Mucosa of gallbladder (tissue), 1 donor: ENCODE measurements around the gene CCNK. TPM values are rescaled to one million over a fixed set of nuclear protein-coding genes. Genes with fewer than 3 reads are reported as not detected.
A peak's percentile ranks its signal among the peaks of the same experiment; 100 is the strongest.

Source experiments
- DNase-seq: peaks from one replicate; pipeline ENCODE4 v3.0.0-alpha.2; 2020; ENCODE audit warnings: low spot score
- total RNA-seq: library from RNA; stranded (reverse); gene quantifications from one replicate; pipeline ENCODE4 v1.2.1, GENCODE V29; 2021
- donor health status: DM: no; HTN: no; CAD: no.

Gene CCNK
- total RNA-seq, 1 donor from 2014 or later = 45.5 TPM

DNA sequence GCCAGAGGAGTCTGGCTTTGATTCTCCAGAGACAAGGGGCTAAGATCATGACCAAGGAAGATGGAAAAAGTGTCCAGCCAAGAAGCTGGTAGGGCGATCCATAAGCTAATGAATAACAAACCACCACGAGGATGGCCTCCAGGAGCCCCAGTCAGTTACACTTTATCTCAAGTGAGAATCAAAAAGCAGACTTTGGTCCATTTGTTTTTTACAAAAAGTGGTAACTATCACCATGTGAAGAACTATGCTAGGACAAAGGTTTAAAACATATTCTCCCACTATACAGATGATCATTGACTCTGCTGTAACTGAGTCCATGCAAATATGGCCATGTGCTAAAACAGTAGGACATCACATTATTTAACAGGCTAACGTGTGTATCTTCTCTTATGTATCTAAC, 14.5 kb upstream of the CCNK start:
- DNase-seq = no peak

DNA sequence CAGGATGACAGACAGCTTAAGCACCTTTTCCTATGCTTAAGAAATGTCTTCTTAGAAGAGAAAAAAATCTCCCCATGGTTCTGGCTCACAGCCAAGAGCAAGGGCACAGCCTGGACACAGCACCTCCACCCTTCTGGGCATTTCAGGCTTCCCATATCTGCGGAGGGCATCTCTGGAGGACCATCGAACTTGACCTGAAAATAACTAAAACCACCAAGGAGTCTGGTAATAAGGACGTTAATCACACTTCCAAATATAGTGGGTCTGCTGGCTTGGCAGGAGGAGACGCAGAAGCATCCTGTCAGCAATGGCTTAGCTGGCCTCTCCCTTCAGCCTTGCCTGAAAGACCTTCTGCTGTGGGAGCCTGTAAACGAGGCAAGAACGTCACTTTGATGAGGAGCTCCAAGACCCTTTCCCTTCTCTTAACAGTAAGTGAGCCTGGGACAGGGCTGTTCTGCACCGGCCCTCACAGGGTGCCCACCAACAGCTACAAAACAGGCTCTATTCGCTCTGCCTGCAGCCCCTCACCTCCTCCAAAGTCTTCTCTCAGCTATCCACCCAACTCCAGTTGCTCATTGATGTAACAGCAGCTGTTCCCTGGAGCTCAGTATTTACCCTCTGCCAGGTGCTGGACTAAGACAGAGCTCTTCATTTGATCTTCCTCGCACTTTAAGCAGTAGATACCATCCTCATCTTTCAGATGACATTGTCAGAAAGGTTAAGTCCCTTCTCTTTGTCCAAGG, 13.7 kb upstream of the CCNK start:
- no peak for DNase-seq

DNA sequence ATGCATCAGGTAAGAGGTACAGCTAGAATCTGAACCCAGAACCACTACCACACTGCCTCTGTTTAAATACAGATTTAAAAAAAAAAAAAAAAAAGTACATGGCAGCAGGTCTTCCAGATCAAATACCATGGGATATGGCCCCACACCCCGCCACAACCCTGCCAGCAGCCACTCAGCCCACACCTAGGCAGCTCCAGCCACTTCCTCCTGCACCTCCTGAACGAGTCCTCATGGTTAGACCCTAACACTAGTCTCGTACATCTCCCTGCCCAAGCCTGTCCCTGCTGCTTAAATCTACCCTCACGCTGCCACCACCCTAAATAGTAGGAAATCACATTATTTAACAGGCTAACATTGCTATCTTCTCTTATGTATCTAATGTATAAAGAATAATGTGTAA, 13.1 kb upstream of the CCNK start:
- DNase-seq = no peak

DNA sequence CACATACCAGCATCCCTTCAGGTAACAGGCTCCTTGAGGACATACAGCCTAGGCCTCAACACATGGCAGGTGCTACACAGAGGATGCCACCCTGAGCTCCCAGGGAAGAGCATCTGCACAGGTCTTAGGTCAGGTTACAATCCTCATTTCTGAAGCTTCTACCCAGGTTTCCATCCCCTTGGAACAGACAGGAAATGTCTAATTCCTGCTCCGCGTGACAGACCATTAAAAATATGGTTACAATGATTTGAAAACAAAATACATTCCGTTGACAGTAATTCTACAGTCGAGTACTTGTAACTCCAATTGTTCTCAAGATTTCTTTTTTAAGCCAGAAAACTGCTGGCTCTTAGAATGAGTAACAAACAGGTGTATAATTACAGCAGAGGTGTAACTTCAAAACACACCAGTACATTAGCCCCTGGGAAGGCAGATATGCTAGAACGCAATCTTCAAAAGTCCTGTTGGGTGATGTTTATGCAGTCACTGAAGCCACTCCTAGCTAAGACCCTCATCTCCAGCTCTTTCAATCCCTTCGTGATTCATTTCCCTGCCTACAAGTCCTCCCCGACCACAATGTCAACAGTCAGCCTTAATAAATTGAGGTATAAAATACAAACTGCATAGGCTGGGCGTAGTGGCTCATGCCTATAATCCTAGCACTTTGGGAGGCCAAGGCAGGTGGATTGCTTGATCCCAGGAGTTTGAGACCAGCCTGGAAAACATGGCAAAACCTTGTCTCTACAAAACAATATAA, 12.2 kb upstream of the CCNK start:
- no peak for DNase-seq

DNA sequence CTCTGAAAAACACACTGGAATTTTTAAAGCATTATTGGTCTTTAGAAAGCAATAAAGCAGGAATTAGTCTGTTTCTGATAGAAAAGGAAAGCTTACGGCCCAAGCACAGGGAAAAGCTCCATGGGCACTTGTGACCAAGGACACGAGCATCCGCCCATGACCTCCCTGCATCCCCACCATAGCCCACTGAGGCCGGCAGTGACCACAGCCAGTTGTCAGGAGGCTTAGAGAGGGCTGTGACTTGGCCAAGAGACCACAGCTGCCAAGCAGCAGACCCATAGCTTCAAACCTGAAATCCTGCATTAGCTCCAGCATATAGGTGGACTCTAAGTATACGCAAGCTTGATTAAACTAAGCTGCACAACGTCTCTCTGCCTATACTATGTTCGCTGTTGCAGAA, 9.5 kb upstream of the CCNK start:
- DNase-seq = no peak

DNA sequence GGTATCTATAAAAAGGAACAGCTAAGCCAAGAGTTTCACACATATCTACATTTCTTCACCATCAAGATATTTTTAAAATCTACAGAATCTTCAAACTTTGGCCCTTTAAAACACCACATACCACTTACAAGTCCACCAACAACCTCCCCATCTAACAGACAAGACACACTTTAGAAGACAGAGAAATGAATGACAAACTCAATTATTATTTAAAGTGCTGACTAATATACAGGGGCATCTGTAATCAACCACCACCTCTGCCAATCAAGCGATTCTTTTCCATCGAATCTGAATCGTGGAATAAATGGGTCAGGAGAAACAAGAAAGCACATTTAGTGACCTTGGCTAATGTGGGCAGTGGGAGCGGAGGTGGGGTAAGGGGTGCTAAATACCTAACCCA, 8.3 kb upstream of the CCNK start:
- DNase-seq = no peak

DNA sequence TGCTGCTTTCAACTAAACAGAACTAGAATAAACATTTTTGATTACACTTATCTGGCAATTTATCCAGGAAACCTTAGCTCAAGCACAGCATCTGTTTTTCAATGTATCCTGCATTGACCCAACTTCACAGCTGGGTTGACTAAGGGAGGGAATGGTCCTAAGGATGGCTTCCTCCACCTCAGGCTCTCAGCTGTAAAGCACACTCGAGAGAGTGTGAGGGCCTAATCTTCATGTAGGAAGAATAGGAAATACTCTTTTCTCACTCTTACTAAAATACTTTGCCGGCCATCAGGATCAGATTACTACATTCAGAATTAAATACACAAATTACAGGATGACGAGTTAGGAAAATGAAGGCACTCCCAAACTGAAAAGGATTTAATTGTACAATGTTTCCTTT, 7.8 kb upstream of the CCNK start:
- DNase-seq = no peak

DNA sequence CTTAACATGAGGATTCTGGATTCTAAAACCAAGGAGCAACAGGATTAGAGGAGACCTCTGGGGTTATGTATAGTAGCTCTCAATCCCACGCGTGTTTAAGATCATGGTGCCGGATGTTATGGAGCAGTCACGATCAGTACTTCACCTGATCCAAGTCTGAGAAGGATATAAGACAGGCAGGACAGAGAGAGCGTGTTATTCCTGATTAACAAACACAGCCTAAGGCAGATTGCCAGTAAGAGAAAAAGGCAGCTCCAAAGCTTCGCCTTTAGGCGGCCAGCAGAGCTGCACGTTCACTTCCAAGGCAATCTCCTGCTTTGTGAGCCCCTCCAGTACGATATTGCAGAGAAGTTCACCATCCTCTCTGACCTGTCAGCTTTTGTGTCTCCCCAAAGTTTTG, 6.0 kb upstream of the CCNK start:
- no peak for DNase-seq

DNA sequence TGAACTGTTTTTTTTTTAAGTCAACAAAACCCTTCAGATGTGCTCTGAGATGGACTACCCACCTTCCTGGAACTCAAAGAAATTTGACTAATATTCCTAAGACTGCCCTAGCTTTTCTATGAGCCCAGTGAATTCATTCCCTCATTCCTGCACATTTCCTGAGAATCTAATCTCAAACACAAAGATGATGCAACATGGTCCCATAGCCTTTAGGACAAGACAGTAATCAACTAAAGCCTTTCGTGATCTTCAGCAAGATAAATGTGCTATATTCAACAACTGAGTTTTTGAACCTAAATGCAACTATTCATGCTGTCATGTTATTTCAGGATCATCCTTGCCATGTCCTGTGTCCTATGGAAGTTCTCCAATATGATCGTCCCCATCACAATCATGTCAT, 5.5 kb upstream of the CCNK start:
- DNase-seq = no peak

DNA sequence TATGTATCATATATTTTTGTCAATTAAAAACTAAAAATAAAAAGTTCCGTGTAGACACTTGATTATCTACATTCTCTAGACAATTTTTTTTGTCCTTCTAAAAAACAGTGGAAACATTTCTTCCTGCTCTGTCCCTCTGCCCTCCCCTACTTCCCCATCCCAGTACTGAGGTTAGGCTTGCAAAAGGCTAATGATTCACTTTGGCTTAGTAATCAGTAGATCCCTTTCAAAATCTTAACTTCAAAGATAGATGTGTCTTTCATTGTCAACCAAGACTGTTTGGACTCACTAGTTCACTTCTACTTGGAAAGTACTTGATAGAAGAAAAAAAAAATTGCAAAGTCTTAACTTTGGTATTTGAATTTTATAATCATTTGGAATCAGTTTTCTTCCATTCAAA, 4.3 kb upstream of the CCNK start:
- DNase-seq = no peak

DNA sequence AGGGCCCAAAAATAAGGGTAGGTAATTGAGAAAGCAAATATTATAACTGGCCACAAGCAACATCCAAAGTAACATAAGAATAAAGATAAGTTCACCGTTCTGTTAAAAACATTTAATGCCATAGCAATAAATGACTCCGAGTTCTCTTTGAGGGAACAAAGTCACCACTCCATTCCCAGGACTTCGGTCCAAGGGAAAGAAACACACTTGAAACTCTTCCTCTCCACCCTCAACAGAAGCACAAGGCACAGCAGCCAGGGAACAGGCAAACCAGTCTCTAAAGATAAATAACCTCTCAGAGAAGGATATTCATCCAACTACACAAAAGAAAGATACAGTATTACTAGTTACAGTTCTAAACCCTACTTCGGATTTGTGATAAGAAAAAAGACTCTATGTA, 3.1 kb upstream of the CCNK start:
- no peak for DNase-seq

DNA sequence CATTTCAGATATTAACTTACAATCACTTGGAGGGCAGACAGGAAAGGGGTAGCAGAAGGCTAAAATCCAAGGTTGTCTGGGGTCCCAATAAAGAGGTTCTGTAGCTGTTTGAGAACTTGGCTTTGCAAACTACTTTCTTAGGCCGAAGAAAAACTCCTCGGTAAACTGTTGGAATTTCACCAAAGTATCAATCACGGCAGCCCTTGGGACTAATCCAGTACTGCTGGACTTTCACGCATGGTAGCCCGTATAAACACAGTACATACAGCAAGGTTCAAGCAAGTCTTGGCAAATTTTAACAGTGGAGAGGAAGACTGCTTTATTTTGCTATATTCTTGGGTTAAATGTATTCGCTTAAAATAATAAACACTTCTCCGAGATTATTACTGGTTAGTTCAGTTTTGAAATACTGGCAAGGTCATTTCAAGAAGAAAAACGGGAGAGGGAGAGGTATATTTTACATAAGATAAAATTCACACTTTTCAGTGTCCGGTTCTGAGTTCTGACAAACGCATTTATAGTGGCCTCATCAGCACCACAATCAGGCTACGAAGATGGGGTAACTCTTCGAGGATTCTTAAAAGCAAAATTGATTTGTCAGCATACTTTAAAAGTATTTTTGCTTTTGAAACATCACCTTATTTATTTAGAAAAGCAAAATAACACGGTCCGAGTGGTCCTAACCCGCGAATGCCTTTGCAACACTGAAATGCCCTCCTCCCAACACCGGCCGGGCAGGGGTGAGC, 1.9 kb upstream of the CCNK start:
- no peak for DNase-seq

DNA sequence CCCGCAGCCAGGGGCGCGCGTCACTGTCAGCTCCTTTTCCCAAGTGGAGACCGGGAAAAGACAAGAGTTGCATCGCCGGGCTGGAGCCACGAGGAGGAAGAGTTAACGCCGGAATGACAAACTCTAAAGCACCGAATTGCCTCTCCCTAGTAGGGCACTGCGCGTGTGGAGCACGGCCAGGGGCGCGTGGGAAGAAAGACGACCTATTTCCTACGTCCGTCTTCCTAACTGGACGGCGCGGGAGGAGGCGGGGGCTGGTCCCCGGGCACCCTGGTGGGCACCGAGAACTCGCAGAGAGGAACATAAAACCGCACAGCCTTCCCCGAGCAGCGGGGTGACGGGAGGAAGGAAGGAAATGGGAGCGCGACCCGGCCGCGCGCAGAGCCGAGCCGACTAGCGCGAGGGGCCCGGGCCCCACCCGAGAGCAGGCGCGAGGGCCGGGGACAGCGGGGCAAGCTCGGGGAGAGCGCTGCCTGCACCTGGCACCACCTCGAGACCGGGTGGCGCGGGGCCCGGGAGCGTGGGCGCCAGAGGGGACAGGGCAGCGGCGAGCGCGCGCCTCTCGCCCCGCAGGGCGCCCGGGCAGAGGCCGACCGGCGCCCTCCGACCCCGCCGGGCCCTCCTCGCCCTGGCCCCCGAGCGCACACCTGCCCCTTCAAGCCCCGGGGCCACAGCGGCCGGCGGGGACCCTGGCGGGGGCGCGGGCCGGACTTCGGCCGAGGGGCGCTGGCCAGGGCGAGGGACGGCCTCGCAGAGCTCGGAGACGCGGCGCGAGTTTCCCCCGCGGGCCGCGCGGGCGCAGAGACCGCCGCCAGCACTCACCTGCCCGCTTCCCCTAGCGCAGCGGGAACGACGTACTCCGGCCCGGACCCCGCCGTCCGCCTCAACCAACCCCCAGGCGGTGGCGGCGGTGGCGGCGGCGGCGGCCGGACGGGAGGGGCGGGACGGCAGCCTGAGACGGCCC, 1.0 kb upstream of the CCNK start, which contains the start of gene SETD3:
TSS of gene SETD3 (minus strand) at position 954 of the 964 bp plus-strand sequence. CDS start 15,054 bp downstream, outside the sequence.
- DNase-seq = peak; percentile 49

DNA sequence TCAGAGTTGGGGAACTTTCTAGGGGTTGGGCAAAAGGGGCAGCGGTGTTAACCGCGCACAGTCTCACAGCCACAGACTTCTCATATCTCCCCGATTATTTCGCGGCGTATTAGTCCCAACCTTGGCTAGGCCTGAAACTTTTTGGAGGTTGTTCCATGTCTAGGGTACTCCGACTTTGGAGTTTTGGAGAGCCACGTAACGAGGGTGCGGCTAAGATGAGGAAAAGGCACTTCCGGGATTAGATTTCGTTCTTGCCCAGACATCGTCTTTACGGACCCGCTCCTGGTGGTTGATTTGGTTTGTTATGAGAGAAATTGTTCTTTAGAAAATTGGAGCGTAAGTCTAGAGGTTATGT, 513 bp downstream of the CCNK start:
- no peak for DNase-seq

DNA sequence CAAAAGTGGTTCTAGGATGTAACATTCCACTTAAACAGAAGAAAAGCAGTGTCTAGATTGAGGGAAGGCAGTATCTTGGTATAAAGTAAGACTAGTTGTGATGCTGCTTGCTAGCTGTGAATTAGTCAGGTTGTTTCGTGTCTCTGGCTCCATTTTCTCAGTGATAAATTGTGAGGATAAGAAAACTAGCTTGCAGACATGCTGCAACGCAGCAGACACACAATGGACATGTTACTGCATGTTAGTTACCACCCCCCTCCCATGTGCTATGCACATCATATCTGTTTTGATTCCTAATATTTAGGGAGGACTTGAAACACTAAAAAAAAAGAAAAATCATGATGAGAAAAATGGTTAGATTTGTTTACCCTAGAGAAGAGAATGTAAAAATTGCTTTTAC, 2.9 kb downstream of the CCNK start:
- no peak for DNase-seq

DNA sequence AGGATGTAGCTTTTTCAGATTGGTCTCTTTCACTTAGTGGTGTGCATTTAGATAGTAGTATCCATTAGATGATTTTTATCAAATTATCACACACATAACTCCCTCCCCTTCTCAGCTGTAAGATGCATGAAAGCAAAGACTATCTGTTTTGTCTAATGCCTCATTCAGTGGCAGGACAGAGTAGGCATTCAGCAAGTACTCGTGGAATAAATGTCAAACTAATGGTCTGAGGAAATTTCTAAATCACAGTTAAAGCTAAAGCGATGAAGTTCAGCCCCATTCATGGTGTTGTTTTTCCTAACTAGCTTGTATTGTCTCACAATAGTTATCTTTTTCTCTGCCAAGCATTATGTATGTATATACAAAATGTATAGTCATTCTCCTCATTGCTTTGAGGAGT, 16.1 kb downstream of the CCNK start:
- no peak for DNase-seq

DNA sequence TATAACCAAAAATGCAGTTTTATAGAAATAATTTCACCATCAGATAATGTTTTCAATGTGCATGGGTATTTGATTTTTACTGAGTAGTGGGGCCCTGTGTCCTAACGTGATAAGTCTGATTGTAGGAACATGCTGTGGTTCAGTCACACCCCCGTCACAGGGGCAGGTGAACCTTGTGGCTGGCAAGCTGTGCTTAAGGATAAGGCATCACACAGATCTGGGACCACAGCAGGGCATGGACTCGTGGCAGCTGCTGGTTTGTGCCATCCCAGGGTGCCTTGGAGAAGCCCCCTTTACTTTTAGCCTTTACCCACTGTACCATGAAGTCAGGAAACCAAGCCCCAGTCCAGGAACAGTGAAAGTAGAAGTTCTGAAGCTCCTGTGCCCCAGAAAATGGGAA, 16.7 kb downstream of the CCNK start:
- DNase-seq = no peak

DNA sequence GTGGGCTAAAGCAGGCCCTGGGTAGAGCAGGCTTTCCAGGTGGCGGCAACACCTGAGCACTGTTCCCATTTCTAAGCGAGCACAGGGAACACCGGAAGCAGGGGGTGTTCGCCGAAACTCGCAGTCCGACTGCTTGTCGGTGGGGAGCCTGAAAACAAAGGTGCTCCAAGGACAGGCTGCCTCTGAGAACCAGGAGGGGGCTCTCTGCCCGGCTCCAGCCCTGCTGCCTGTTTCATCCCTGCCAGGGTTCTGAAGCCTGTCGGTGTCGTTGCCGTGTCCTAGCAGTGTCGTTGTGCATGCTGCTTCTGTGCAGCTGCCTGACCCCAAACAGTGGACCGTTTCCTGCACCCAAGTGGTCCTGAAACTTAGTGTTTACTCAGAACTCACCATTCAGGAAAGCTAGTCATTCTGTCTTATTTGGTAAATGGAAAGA, 21.8 kb downstream of the CCNK start:
- no peak for DNase-seq

DNA sequence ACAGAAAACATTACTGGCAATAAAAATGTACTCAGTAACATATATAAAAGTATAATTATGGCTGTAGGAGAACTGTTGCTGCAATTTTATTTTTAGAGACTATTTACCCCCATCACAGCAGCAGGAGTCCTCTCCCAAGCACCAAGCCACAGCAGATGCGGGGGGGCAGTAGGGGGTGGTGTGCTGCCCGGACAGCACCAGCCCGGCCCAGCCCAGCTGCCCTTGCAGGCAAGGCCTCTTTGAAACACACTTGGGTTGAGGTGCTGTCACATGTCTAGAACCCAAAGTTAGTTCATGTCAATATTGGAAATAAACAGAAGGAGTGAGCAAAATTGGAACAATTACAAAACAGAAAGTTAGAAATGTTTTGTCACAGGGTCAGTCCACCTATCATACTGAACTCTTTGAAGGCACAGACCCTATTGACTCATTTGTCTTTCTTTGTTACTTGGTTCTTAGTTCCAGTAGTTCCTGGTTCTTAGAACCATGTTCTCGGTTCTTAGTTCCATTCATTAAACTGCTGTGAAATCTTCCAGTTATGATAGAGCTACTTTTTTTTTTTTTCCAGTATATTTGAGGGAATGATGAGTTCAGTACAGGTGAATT, 22.7 kb downstream of the CCNK start:
- DNase-seq = no peak

DNA sequence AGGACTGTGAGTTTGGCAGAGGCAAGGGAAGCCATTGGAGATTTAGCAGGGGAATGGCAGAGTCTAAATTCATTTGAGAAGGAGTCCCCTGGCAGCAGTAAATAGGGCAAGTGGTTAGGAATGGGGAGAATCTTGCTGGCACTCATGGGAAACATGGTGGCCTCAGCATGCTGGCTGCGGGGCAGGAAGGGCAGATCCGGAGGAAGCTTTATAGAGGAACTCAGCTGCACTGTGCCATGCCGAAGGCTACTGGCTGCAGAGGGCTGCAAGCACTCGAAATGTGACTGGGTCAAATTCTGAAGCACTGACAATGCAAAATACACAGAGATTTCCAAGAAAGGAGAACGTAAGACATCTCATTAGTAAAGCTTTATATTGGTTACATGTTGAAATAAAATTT, 23.9 kb downstream of the CCNK start:
- no peak for DNase-seq

DNA sequence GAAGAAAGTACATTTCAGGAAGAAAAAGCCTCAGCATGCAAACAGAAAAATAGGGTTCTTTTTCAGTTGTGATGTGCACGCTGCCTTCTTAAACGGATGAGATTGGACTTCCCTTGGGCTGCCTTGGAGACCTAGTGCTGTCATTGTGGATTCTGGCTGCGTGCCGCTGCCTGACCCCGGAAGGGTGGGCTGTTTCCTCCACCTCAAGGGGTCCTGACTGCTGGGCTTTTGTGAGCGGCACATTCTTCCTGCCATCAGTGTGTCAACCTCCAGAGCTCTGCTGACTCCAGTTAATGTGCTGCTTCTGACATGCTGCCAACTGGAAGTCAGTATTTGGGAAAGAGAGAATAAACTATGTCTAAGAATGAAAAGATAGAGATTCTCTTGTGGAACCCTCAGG, 25.1 kb downstream of the CCNK start:
- no peak for DNase-seq
